WTC11 (cell line): ENCODE data around the gene NUB1. TPM values are rescaled to one million over a fixed set of nuclear protein-coding genes. Genes with fewer than 3 reads are reported as not detected.

ENCODE experiments used
- ATAC-seq: fragments of 200-7000 bp; cut with Tn5 transposase; 2 replicates; pipeline ENCODE4 v1.10.0; 2021; ENCODE audit warnings: mild to moderate bottlenecking, moderate library complexity
- CTCF ChIA-PET: fragments of 300-600 bp; sonication (Branson Sonifier 250); formaldehyde crosslinking; loops from one replicate; lab custom pipeline; 2021; ENCODE audit warnings: antibody characterized with exemption; lab: Charles Lee
- POLR2A ChIA-PET: fragments of 350-600 bp; sonication (Branson Sonifier 250); formaldehyde crosslinking; loops from one replicate; lab custom pipeline; 2021; ENCODE audit warnings: antibody characterized with exemption; lab: Charles Lee
- DNase-seq: peaks from one replicate; pipeline ENCODE4 v3.0.0; 2021; ENCODE audit warnings: low spot score
- H3K27ac Mint-ChIP-seq: 2 replicates; pipeline ENCODE4 v1.8.0; 2021; ENCODE audit warnings: mixed read lengths
- H3K27me3 Mint-ChIP-seq: 2 replicates; pipeline ENCODE4 v1.8.0; 2021; ENCODE audit warnings: low read depth, mild to moderate bottlenecking, moderate library complexity, mixed read lengths
- H3K36me3 Mint-ChIP-seq: 2 replicates; pipeline ENCODE4 v1.8.0; 2021; ENCODE audit warnings: mixed read lengths
- H3K4me1 Mint-ChIP-seq: 2 replicates; pipeline ENCODE4 v1.8.0; 2022; ENCODE audit warnings: mixed read lengths
- H3K4me3 Mint-ChIP-seq: 2 replicates; pipeline ENCODE4 v1.8.0; 2021; ENCODE audit warnings: mild to moderate bottlenecking, moderate library complexity, mixed read lengths
- H3K9me3 Mint-ChIP-seq: 2 replicates; pipeline ENCODE4 v1.8.0; 2021; ENCODE audit warnings: mixed read lengths
- ARID4B ChIP-seq: sonication (generic); formaldehyde crosslinking; IDR thresholded peaks from 2 replicates; pipeline ENCODE4 v1.8.0; 2023; ENCODE audit warnings: missing genetic modification reagents, mild to moderate bottlenecking, borderline replicate concordance
- ATF6 ChIP-seq: sonication (generic); formaldehyde crosslinking; IDR thresholded peaks from 2 replicates; pipeline ENCODE4 v1.8.1; 2023; ENCODE audit warnings: mild to moderate bottlenecking, missing genetic modification reagents
- CTCF ChIP-seq: fragments of 200-600 bp; IDR thresholded peaks from 2 replicates; pipeline ENCODE4 v1.8.0; 2022; ENCODE audit warnings: antibody characterized with exemption
- E2F1 ChIP-seq: sonication (generic); formaldehyde crosslinking; IDR thresholded peaks from 2 replicates; pipeline ENCODE4 v1.8.0; 2022; ENCODE audit warnings: mild to moderate bottlenecking, missing genetic modification reagents
- FOXJ3 ChIP-seq: sonication (generic); formaldehyde crosslinking; IDR thresholded peaks from 2 replicates; pipeline ENCODE4 v1.9.0; 2021; ENCODE audit warnings: missing genetic modification reagents, mild to moderate bottlenecking, borderline replicate concordance
- FOXP1 ChIP-seq: sonication (generic); formaldehyde crosslinking; IDR thresholded peaks from 2 replicates; pipeline ENCODE4 v1.8.0; 2022; ENCODE audit warnings: missing genetic modification reagents, mild to moderate bottlenecking, moderate library complexity, borderline replicate concordance
- GTF2I ChIP-seq: fragments of 250-450 bp; sonication (Bioruptor Pico); conservative IDR thresholded peaks from 2 replicates; pipeline ENCODE4 v1.4.0; 2021; ENCODE audit warnings: mild to moderate bottlenecking
- HMGXB4 ChIP-seq: sonication (generic); formaldehyde crosslinking; IDR thresholded peaks from 2 replicates; pipeline ENCODE4 v1.8.1; 2023; ENCODE audit warnings: mild to moderate bottlenecking, moderate library complexity, missing genetic modification reagents
- NR1H2 ChIP-seq: sonication (generic); formaldehyde crosslinking; IDR thresholded peaks from 2 replicates; pipeline ENCODE4 v1.9.0; 2021; ENCODE audit warnings: mild to moderate bottlenecking, moderate library complexity, missing genetic modification reagents
- NR2C2 ChIP-seq: sonication (generic); formaldehyde crosslinking; IDR thresholded peaks from 2 replicates; pipeline ENCODE4 v1.8.0; 2022; ENCODE audit warnings: mild to moderate bottlenecking, missing genetic modification reagents
- NR3C1 ChIP-seq: sonication (generic); formaldehyde crosslinking; conservative IDR thresholded peaks from 2 replicates; pipeline ENCODE4 v1.8.1; 2023; ENCODE audit warnings: low read depth, mild to moderate bottlenecking, missing genetic modification reagents
- OVOL2 ChIP-seq: fragments of 250-450 bp; sonication (Bioruptor Pico); IDR thresholded peaks from 2 replicates; pipeline ENCODE4 v1.9.0; 2021; ENCODE audit warnings: mild to moderate bottlenecking, borderline replicate concordance
- SMAD3 ChIP-seq: sonication (generic); formaldehyde crosslinking; IDR thresholded peaks from 2 replicates; pipeline ENCODE4 v1.8.0; 2022; ENCODE audit warnings: missing genetic modification reagents, mild to moderate bottlenecking, borderline replicate concordance
- SMAD4 ChIP-seq: sonication (generic); formaldehyde crosslinking; IDR thresholded peaks from 2 replicates; pipeline ENCODE4 v1.8.0; 2022; ENCODE audit warnings: mild to moderate bottlenecking, missing genetic modification reagents
- SP1 ChIP-seq: sonication (generic); formaldehyde crosslinking; conservative IDR thresholded peaks from 2 replicates; pipeline ENCODE4 v1.8.1; 2022; ENCODE audit warnings: missing genetic modification reagents
- TP53 ChIP-seq: sonication (generic); formaldehyde crosslinking; IDR thresholded peaks from 2 replicates; pipeline ENCODE4 v1.8.1; 2023; ENCODE audit warnings: mild to moderate bottlenecking, missing genetic modification reagents
- ZNF512 ChIP-seq: sonication (generic); formaldehyde crosslinking; IDR thresholded peaks from 2 replicates; pipeline ENCODE4 v1.8.1; 2022; ENCODE audit warnings: missing genetic modification reagents, borderline replicate concordance
- ZNF671 ChIP-seq: fragments of 250-450 bp; sonication (Bioruptor Pico); IDR thresholded peaks from 2 replicates; pipeline ENCODE4 v1.8.0; 2021; ENCODE audit warnings: mild to moderate bottlenecking
- total RNA-seq: library from RNA; stranded (reverse); gene quantifications from 3 replicates; pipeline ENCODE4 v1.2.3, GENCODE V29; 2021

Gene NUB1
- total RNA-seq, 1 experiment from 2014 or later = 38.3 TPM

GRCh38 chr7:151296202-151296992 lies 45.2 kb upstream of the NUB1 start:
- H3K27me3 Mint-ChIP-seq = peaks cover 21% of the 10 kb centered on the region
- DNase-seq = no peak
- POLR2A ChIA-PET = no interaction called here
- TF ChIP-seq FOXP1 (CRISPR knock-in tag) = no peak
- no peak for TF ChIP-seq ZNF512 (CRISPR knock-in tag)
- no peak for TF ChIP-seq SP1
- no peak for TF ChIP-seq GTF2I
- no peak for TF ChIP-seq NR1H2 (CRISPR knock-in tag)
- no peak for TF ChIP-seq ATF6 (CRISPR knock-in tag)
- no peak for TF ChIP-seq SMAD4
- no peak for TF ChIP-seq ARID4B
- TF ChIP-seq CTCF = no peak
- no peak for TF ChIP-seq ZNF671
- TF ChIP-seq NR3C1 (CRISPR knock-in tag) = no peak
- TF ChIP-seq E2F1 = no peak
- no peak for TF ChIP-seq FOXJ3 (CRISPR knock-in tag)
- TF ChIP-seq, all 79 proteins: peak for 0
- no peak for ATAC-seq
- Mint-ChIP-seq H3K36me3 (0 out of 2 replicates have a peak, but pooled peaks cover 3% of the 10 kb centered on the region), H3K4me3 (no peak overlapping the region), H3K9me3 (peaks cover 28% of the 10 kb centered on the region), H3K4me1 (no peaks in the 10 kb centered on the region), H3K27ac (no peak overlapping the region)
- CTCF ChIA-PET = interaction anchor here (0.7 kb wide), 1 partner anchor 52 kb away, joined by 3 read pairs; no protein-coding TSS in a partner anchor

GRCh38 chr7:151298765-151299164 lies 42.8 kb upstream of the NUB1 start:
- Mint-ChIP-seq H3K36me3 (0 out of 2 replicates have a peak, but pooled peaks cover 3% of the 10 kb centered on the region), H3K27ac (no peak overlapping the region), H3K4me1 (peaks cover 3% of the 10 kb centered on the region; the same call in 1 of the 2 replicates), H3K9me3 (peaks cover 28% of the 10 kb centered on the region), H3K27me3 (peaks cover 32% of the 10 kb centered on the region), H3K4me3 (no peak overlapping the region)
- ATAC-seq (no peak), DNase-seq (no peak)
- TF ChIP-seq OVOL2 (no peak), HMGXB4 (CRISPR knock-in tag) (no peak), TP53 (CRISPR knock-in tag) (no peak), CTCF (no peak), NR1H2 (CRISPR knock-in tag) (no peak), NR2C2 (CRISPR knock-in tag) (no peak), SMAD3 (CRISPR knock-in tag) (no peak)
- ChIA-PET POLR2A (no interaction called here), CTCF (no interaction called here)
